OCI-LY1 (cell line): Measurements from ENCODE around the gene IQSEC3.

Experiments
- H2AFZ ChIP-seq: fragments of 200-600 bp; sonication (generic), shearing (Covaris generic); 2 replicates; pipeline ENCODE4 v1.6.0; 2014; ENCODE audit warnings: antibody characterized with exemption, mild to moderate bottlenecking, low read length
- H3F3A ChIP-seq: fragments of 200-600 bp; sonication (generic), shearing (Covaris generic); 2 replicates; pipeline ENCODE4 v1.6.0; 2014; ENCODE audit warnings: mild to moderate bottlenecking, antibody characterized with exemption, low read length, moderate library complexity; ENCODE audit not compliant: insufficient read depth
- H3K27ac ChIP-seq: fragments of 200-600 bp; sonication (generic); 2 replicates; pipeline ENCODE4 v1.5.1; 2014; ENCODE audit warnings: low read length, mixed run types, mild to moderate bottlenecking, low read depth; ENCODE audit not compliant: poor library complexity, severe bottlenecking
- H3K27me3 ChIP-seq: fragments of 200-600 bp; sonication (generic); 2 replicates; pipeline ENCODE4 v1.6.0; 2014; ENCODE audit warnings: antibody characterized with exemption, mild to moderate bottlenecking, low read length, moderate library complexity; ENCODE audit not compliant: insufficient read depth
- H3K36me3 ChIP-seq: fragments of 200-600 bp; sonication (generic); 2 replicates; pipeline ENCODE4 v1.6.1; 2014; ENCODE audit warnings: mild to moderate bottlenecking, antibody characterized with exemption, low read length, moderate library complexity, mixed read lengths; ENCODE audit not compliant: insufficient read depth
- H3K4me1 ChIP-seq: fragments of 200-600 bp; sonication (generic); 2 replicates; pipeline ENCODE4 v1.5.1; 2014; ENCODE audit warnings: mild to moderate bottlenecking, low read length, moderate library complexity; ENCODE audit not compliant: insufficient read depth, severe bottlenecking
- H3K4me2 ChIP-seq: fragments of 200-600 bp; sonication (generic), shearing (Covaris generic); 2 replicates; pipeline ENCODE4 v1.6.1; 2014; ENCODE audit warnings: low read length
- H3K4me3 ChIP-seq: fragments of 200-600 bp; sonication (generic); 2 replicates; pipeline ENCODE4 v1.5.1; 2014; ENCODE audit warnings: low read length, low read depth, mild to moderate bottlenecking, mixed read lengths; ENCODE audit not compliant: poor library complexity, severe bottlenecking
- H3K79me2 ChIP-seq: fragments of 200-600 bp; shearing (Covaris generic); 2 replicates; pipeline ENCODE4 v1.6.1; 2016; ENCODE audit warnings: mixed run types, low read length, mixed read lengths; ENCODE audit not compliant: insufficient read depth
- H3K9ac ChIP-seq: fragments of 200-600 bp; sonication (generic), shearing (Covaris generic); 2 replicates; pipeline ENCODE4 v1.6.1; 2014; ENCODE audit warnings: mild to moderate bottlenecking, low read length, mixed read lengths
- H3K9me2 ChIP-seq: fragments of 200-600 bp; sonication (generic), shearing (Covaris generic); 2 replicates; pipeline ENCODE4 v1.6.1; 2014; ENCODE audit warnings: low read depth, mild to moderate bottlenecking, low read length, mixed read lengths
- H3K9me3 ChIP-seq: fragments of 200-600 bp; shearing (Covaris generic); 2 replicates; pipeline ENCODE4 v1.6.1; 2014; ENCODE audit warnings: low read length, mixed read lengths
- H4K20me1 ChIP-seq: fragments of 200-600 bp; sonication (generic), shearing (Covaris generic); 2 replicates; pipeline ENCODE4 v1.6.0; 2016; ENCODE audit warnings: mild to moderate bottlenecking, low read length; ENCODE audit not compliant: insufficient read depth
- CTCF ChIP-seq: fragments of 200-600 bp; sonication (generic), shearing (Covaris generic); IDR thresholded peaks from 2 replicates; pipeline ENCODE4 v1.5.1; 2017; ENCODE audit warnings: mild to moderate bottlenecking, antibody characterized with exemption, low read length, moderate library complexity, mixed read lengths
- EZH2 ChIP-seq: fragments of 200-600 bp; sonication (generic), shearing (Covaris generic); IDR thresholded peaks from 2 replicates; pipeline ENCODE4 v1.8.0; 2017; ENCODE audit warnings: borderline replicate concordance, mixed run types, mild to moderate bottlenecking, antibody characterized with exemption, low read length, moderate library complexity, mixed read lengths

IQSEC3 gene

DNA sequence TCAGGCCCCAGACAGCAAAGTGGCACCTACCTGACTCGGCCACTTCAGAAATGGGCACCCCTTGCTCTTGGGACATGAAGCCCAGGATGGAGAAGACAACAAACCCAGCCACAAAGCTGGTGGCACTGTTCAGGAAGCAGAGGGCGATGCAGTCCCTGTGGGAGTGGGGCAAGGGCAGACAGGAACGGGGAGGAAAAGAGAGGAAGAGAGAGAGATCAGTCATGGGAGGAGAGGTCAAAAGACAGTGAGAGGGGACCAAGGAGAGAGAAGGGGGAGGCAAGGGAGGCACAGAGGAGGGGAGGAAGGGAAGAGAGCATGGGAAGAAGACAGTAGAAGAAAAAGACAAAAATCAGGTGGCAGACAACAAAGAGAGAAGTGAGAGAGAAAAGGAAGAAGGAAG lies 130.8 kb downstream of the IQSEC3 start:
- Histone ChIP-seq H3K9ac (no peak overlapping the region), H3K9me2 (no peaks in the 10 kb centered on the region), H3K4me2 (no peak overlapping the region), H3K79me2 (no peaks in the 10 kb centered on the region), H4K20me1 (no peaks in the 10 kb centered on the region), H3K27ac (no peak overlapping the region), H3K4me1 (no peaks in the 10 kb centered on the region), H3K9me3 (no peaks in the 10 kb centered on the region), H2AFZ (no peak overlapping the region), H3F3A (no peaks in the 10 kb centered on the region), H3K27me3 (peaks cover 8% of the 10 kb centered on the region; the same call in 1 of the 2 replicates), H3K36me3 (no peaks in the 10 kb centered on the region), H3K4me3 (no peak overlapping the region)
- TF ChIP-seq CTCF = no peak
- no peak for TF ChIP-seq EZH2

DNA sequence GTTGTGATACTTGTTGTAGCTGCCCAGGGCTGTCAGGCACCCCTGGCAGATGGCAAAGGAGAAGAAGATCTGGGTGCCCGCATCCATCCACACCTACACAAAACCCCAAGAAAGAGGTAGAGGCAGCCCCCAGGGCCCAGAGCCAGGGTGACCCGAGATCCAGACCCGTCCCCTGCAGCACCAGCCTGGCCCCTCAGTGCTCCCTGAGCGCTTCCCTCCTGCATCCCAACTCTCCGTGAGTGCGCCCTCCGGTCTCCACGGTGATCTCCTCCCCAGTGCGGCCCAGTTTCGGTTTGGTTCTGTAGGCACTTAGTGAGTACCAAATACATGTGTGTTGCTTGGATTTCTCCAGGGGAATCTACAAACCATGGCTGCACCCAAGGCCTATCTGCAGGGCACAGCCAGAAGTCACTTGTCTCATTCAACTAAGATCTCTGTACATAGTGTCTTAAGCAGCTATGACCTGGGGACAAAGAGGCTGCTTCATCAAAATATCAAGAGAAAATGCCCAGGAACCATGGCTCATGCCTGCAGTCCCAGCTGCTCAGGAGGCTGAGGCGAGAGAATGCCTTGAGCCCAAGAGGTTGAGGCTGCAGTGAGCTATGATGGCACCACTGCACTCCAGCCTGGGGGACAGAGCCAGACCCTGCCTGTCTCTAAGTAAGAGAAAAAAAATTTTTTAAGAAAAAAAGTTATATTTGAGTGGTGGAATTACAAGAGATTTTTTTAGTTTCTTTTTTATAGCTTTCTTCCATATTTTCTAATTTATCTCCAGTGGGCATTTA lies 131.5 kb downstream of the IQSEC3 start:
- no peak overlapping the region for H2AFZ ChIP-seq
- peaks cover 8% of the 10 kb centered on the region; the same call in 1 of the 2 replicates for H3K27me3 ChIP-seq
- H3K79me2 ChIP-seq = no peaks in the 10 kb centered on the region
- TF ChIP-seq EZH2 (no peak), CTCF (no peak)
- no peaks in the 10 kb centered on the region for H3F3A ChIP-seq
- H3K36me3 ChIP-seq = no peaks in the 10 kb centered on the region
- H4K20me1 ChIP-seq = no peaks in the 10 kb centered on the region
- no peaks in the 10 kb centered on the region for H3K9me3 ChIP-seq
- H3K9ac ChIP-seq = no peak overlapping the region
- H3K4me1 ChIP-seq = no peaks in the 10 kb centered on the region
- H3K9me2 ChIP-seq = no peaks in the 10 kb centered on the region
- no peak overlapping the region for H3K4me3 ChIP-seq
- H3K27ac ChIP-seq = no peak overlapping the region
- H3K4me2 ChIP-seq = no peak overlapping the region

GRCh38 chr12:198705-199104 lies 132.1 kb downstream of the IQSEC3 start:
- Histone ChIP-seq H3K36me3 (no peaks in the 10 kb centered on the region), H4K20me1 (no peaks in the 10 kb centered on the region), H3F3A (no peaks in the 10 kb centered on the region), H3K4me3 (no peak overlapping the region), H3K9ac (no peak overlapping the region), H3K27ac (no peak overlapping the region), H3K9me2 (no peaks in the 10 kb centered on the region), H3K79me2 (no peaks in the 10 kb centered on the region), H3K9me3 (no peaks in the 10 kb centered on the region), H3K4me2 (no peak overlapping the region), H3K4me1 (no peaks in the 10 kb centered on the region), H3K27me3 (peaks cover 8% of the 10 kb centered on the region; the same call in 1 of the 2 replicates), H2AFZ (no peak overlapping the region)
- no peak for TF ChIP-seq EZH2
- no peak for TF ChIP-seq CTCF
